ENCODE data around the gene DNAJB1.
A peak's percentile ranks its signal among the peaks of the same experiment; 100 is the strongest.

Gene DNAJB1

GRCh38 chr19:14492756-14493337 lies 25.4 kb downstream of the DNAJB1 start:
- FAIRE-seq (no peak), DNase-seq (ENCODE audit: insufficient read length, low spot score) (no peak)
- TF ChIP-seq, protein P1, sequence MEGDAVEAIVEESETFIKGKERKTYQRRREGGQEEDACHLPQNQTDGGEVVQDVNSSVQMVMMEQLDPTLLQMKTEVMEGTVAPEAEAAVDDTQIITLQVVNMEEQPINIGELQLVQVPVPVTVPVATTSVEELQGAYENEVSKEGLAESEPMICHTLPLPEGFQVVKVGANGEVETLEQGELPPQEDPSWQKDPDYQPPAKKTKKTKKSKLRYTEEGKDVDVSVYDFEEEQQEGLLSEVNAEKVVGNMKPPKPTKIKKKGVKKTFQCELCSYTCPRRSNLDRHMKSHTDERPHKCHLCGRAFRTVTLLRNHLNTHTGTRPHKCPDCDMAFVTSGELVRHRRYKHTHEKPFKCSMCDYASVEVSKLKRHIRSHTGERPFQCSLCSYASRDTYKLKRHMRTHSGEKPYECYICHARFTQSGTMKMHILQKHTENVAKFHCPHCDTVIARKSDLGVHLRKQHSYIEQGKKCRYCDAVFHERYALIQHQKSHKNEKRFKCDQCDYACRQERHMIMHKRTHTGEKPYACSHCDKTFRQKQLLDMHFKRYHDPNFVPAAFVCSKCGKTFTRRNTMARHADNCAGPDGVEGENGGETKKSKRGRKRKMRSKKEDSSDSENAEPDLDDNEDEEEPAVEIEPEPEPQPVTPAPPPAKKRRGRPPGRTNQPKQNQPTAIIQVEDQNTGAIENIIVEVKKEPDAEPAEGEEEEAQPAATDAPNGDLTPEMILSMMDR (IDR thresholded peaks at IDR 0.05; ENCODE audit: insufficient read depth, missing control alignments) = no peak

DNA sequence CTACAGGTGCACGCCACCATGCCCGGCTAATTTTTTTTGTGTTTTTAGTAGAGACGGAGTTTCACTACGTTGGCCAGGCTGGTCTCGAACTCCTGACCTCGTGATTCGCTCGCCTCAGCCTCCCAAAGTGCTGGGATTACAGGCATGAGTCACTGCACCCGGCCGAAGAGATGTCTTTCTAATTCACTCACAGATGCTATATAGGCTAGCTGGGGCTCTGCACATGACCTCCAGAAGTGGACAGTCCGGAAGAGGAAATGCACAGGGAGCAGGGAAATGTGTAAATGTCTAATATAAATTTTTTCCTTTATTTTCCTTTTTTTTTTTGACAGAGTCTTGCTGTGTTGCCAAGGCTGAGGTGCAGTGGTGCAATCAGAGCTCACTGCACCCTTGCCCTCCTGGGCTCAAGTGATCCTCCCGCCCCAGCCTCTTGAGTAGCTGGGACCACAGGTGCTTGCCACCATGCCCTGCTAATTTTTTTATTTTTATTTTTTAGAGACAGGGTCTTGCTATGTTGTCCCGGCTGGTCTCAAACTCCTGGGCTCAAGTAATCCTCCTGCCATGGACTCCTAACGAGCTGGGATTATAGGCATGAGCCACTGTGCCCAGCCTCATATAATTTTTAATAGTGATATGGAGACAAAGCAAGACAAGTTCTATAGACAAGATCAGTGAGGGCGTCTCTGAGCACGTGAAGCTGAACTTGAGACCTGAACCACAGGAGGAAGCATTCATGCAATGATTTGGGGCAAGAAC lies 30.6 kb downstream of the DNAJB1 start:
- FAIRE-seq (no peak), DNase-seq (ENCODE audit: insufficient read length, low spot score) (no peak)
- TF ChIP-seq, protein P1 (IDR thresholded peaks at IDR 0.05; ENCODE audit: insufficient read depth, missing control alignments) = no peak

- TF ChIP-seq, protein P1 (IDR thresholded peaks at IDR 0.05; ENCODE audit: insufficient read depth, missing control alignments) = no peak
- no peak for DNase-seq (ENCODE audit: insufficient read length, low spot score)
- FAIRE-seq = no peak
Observed at GRCh38 chr19:14482172-14482941, 35.8 kb downstream of the DNAJB1 start.

GRCh38 chr19:14480700-14481079 lies 37.5 kb downstream of the DNAJB1 start:
- DNase-seq (ENCODE audit: insufficient read length, low spot score) (no peak), FAIRE-seq (no peak)
- TF ChIP-seq, protein P1 (IDR thresholded peaks at IDR 0.05; ENCODE audit: insufficient read depth, missing control alignments) = no peak

DNA sequence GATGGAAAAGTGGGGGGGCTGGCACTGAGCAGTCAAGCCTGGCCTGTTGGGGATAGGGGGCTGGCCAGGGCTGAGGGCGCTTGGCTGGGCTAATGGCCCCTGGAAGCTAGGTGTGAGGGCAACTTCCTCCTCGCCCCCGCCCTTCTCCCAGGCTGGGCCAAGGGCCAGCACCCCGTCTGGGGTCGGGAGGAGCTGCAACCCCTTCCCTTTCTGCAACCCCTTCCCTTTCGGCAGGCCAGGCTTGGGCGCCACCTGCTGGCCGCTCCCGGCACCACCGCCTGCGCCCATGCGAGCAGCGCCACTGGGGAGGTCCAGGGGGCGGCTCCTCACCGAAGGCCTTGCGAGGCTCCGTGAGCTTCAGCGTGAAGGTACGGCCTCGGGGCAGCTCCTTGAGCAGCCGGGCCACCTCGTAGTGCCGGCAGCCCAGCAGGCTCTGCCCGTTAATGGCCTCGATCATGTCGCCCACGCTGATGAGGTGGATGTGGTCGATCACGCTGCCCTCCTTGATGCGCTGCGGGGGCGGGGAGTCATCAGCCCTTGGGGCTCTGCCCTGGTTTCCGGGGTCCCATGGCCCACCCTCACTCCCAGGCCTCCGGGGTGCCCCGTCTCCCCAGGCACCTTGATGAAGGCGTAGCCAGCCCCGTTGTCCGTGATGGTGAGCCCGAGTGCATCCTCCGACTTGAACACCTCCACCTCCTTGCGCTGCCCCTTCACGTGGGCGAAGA lies 38.1 kb downstream of the DNAJB1 start:
- DNase-seq (ENCODE audit: insufficient read length, low spot score) (peak; percentile 92), FAIRE-seq (no peak)
- TF ChIP-seq, protein P1 (IDR thresholded peaks at IDR 0.05; ENCODE audit: insufficient read depth, missing control alignments) = peak; percentile 71

DNA sequence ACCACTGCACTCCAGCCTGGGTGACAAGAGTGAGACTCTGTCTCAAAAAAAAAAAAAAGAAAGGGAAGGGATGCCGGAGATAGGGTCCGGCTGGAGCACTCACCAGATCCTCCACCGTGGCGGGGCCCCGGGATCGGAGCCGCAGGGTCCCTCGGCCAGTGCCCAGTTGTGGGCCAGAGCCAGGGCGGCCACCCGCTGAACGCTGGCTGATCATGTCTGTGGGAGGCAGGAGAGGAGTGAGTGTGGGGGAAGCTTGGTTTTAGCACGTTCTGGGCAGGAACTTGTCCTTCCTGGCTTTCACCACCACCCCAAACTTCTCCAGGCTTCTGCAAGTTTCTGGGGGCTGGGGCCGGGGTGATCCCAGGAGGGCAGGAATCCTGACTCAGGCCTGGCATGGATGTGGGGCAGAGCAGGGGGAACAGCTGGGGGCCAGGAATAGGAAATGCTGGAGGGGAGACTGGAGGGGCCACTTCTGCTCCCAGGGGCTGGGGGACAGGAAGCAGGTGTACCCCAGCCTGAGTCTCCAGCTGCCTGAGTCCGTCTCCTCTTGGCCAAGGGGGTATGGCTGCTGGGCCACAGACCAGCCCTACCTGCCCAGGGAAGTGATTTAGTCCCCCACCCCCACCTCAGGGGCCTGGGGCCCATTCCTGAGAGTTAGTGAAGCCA lies 38.8 kb downstream of the DNAJB1 start:
- DNase-seq (ENCODE audit: insufficient read length, low spot score) = no peak
- no peak for FAIRE-seq
- TF ChIP-seq, protein P1 (IDR thresholded peaks at IDR 0.05; ENCODE audit: insufficient read depth, missing control alignments) = no peak

Data from D721Med (cell line).